ENCODE data around the gene CSRNP2.

CSRNP2 gene

DNA sequence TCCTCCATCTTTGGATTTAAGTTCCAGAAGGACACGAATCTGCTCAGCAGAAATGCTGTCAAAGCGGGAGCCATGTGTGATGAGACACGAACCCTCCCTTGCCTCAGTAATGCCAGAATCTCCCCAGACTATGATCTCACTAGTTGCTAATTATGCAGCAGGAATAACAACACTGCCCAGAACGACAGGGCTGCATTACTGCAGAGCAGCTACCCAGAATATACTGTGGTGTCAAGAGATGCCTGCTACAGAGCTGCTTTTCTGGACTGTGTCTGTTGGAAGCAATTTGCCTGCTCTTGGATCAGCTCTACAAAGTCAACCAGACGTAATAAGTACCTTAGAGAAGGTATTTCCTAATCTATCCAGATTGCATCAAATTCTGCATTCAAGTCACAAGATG lies 5.5 kb downstream of the CSRNP2 start:
- Histone ChIP-seq H3K4me3 (ENCODE audit: low read length) (no peak overlapping the region), H3K4me1 (ENCODE audit: control insufficient read depth, insufficient read depth, low read length) (peaks cover 34% of the 10 kb centered on the region), H3K4me2 (ENCODE audit: low read length) (no peak overlapping the region), H3K9ac (ENCODE audit: low read depth, low read length) (no peak overlapping the region), H3K9me3 (replicated peaks; ENCODE audit: low read length) (no peaks in the 10 kb centered on the region), H3K27me3 (ENCODE audit: control insufficient read depth, insufficient read depth, low read length) (no peaks in the 10 kb centered on the region), H3K36me3 (ENCODE audit: insufficient read depth, low read length) (peaks cover 15% of the 10 kb centered on the region)

DNA sequence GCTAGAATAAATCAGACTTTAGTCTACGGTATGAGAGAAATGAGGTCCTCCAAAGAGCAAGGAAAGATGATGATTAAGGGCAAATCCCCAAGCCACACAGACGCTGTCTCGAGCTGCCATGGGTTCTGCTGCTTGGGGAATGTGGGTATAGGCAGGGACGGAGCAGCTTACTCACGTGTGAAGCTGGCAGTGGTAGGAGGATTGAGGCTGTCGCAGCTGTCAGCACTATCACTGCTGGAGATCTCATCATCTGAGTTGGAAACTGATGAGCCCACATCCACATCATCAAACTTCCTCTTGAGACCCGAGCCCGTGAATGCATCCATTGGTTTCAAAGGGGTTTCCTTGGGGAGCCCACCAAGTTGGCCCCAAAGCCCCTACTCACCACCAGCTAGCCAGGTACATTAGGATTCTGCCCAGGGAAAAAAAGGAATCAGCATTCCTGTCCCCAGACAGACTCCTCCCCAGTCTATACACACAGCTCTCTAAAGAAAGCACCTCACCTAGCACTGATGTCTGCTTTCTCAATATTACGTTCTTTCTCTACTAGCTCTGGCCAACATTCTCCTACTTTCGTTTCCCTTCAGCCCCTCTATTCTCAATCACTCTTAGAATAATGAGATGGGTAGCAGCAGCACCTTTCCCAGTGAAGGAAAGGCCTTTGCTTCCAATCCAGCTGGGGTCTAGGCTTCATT lies 7.0 kb downstream of the CSRNP2 start:
- peak overlapping the region; percentile 22 for H3K4me2 ChIP-seq (ENCODE audit: low read length)
- peak overlapping the region; percentile 37 for H3K9ac ChIP-seq (ENCODE audit: low read depth, low read length)
- H3K36me3 ChIP-seq (ENCODE audit: insufficient read depth, low read length) = peaks cover 22% of the 10 kb centered on the region
- no peaks in the 10 kb centered on the region for H3K27me3 ChIP-seq (ENCODE audit: control insufficient read depth, insufficient read depth, low read length)
- no peaks in the 10 kb centered on the region for H3K9me3 ChIP-seq (replicated peaks; ENCODE audit: low read length)
- H3K4me3 ChIP-seq (ENCODE audit: low read length) = peak overlapping the region; percentile 26
- H3K4me1 ChIP-seq (ENCODE audit: control insufficient read depth, insufficient read depth, low read length) = peaks cover 32% of the 10 kb centered on the region

DNA sequence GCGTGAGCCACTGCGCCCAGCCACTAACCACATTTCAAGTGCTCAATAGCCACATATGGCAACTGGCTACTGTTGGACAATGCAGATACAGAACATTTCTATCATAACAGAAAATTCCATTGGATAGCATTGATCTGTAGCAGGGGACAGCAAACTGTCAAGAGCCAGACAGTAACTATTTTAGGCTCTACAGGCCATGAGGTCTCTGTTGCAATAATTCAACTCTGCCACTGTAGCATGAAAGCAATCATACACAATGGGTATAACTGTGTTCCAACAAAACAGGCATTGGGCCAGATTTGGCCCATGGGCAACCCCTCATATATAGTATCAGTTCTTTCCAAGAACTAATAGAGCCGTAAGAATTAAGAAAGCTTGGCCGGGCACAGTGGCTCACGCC lies 8.0 kb downstream of the CSRNP2 start:
- Histone ChIP-seq H3K4me1 (ENCODE audit: control insufficient read depth, insufficient read depth, low read length) (peaks cover 29% of the 10 kb centered on the region), H3K9ac (ENCODE audit: low read depth, low read length) (no peak overlapping the region)

DNA sequence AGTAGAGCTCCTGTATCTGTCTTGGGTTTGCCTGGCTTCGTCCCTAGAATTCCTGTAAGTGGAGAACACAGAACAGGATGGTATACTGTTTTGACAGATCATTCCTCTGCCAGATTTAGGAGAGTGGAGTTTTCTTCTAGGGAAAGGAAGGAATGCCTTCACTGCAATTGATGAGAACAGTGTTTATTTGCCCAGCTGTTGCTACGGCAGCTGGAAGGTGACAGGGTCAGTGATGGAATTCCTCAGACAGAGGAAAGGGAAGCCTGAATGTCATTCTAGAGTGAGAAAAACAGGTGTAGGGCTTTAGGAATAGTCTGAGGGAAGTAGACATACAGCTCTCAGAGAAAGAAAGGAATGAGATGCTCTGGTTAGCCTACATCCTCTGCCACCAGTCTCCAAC lies 11.7 kb downstream of the CSRNP2 start:
- peaks cover 58% of the 10 kb centered on the region for H3K36me3 ChIP-seq (ENCODE audit: insufficient read depth, low read length)

More for the DNA sequence above, 8.0 kb downstream of the CSRNP2 start:
- Histone ChIP-seq H3K9me3 (replicated peaks; ENCODE audit: low read length) (no peaks in the 10 kb centered on the region), H3K36me3 (ENCODE audit: insufficient read depth, low read length) (peaks cover 32% of the 10 kb centered on the region), H3K4me2 (ENCODE audit: low read length) (no peak overlapping the region), H3K4me3 (ENCODE audit: low read length) (no peak overlapping the region), H3K27me3 (ENCODE audit: control insufficient read depth, insufficient read depth, low read length) (no peaks in the 10 kb centered on the region)

DNA sequence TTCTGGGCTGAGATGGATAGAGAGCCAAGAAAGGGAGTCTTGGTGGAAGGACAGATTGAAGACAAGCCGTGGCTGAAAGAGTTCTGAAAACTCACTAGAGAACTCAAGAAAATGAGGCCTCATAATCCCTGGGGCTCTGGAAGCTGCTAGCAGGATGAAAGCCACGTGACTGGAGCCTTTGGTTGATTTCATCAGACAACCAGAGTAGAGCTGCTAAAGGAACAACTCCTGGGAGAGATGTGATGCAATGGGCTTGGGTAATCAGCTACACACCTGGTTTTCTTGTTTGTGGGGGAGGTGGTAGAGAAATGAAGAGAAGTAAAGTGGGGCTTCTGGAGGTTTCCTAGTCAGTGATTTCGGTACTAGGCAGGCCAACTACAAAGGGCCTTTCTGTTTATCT lies 13.4 kb downstream of the CSRNP2 start:
- no peak overlapping the region for H3K4me2 ChIP-seq (ENCODE audit: low read length)
- H3K4me3 ChIP-seq (ENCODE audit: low read length) = no peak overlapping the region
- H3K27me3 ChIP-seq (ENCODE audit: control insufficient read depth, insufficient read depth, low read length) = no peaks in the 10 kb centered on the region
- H3K9ac ChIP-seq (ENCODE audit: low read depth, low read length) = no peak overlapping the region
- peaks cover 69% of the 10 kb centered on the region for H3K36me3 ChIP-seq (ENCODE audit: insufficient read depth, low read length)
- H3K9me3 ChIP-seq (replicated peaks; ENCODE audit: low read length) = no peaks in the 10 kb centered on the region
- peaks cover 7% of the 10 kb centered on the region for H3K4me1 ChIP-seq (ENCODE audit: control insufficient read depth, insufficient read depth, low read length)

More for the DNA sequence above, 11.7 kb downstream of the CSRNP2 start:
- Histone ChIP-seq H3K4me3 (ENCODE audit: low read length) (no peak overlapping the region), H3K9me3 (replicated peaks; ENCODE audit: low read length) (no peaks in the 10 kb centered on the region), H3K9ac (ENCODE audit: low read depth, low read length) (no peak overlapping the region), H3K4me2 (ENCODE audit: low read length) (no peak overlapping the region), H3K4me1 (ENCODE audit: control insufficient read depth, insufficient read depth, low read length) (peaks cover 19% of the 10 kb centered on the region), H3K27me3 (ENCODE audit: control insufficient read depth, insufficient read depth, low read length) (no peaks in the 10 kb centered on the region)

DNA sequence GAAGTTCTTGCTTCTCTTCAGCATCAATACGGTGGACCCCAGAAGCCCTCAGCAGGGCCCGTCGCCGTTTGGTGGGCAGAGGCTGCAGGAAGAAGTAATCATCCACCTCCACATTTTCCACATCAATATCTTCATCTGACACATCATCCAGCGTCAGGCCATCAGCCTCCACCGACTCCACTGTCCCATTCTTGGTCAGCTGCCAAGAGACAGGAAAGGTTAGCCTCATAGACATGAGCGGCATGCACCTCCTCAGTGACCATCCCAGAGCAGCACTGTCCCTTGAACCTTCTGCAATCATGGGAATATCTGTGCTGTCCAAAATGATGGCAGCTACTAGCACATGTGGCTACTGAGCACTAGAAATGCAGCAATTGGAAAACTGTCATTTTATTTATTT lies 15.6 kb downstream of the CSRNP2 start:
- Histone ChIP-seq H3K4me3 (ENCODE audit: low read length) (no peak overlapping the region), H3K4me2 (ENCODE audit: low read length) (no peak overlapping the region), H3K36me3 (ENCODE audit: insufficient read depth, low read length) (peaks cover 80% of the 10 kb centered on the region), H3K27me3 (ENCODE audit: control insufficient read depth, insufficient read depth, low read length) (no peaks in the 10 kb centered on the region), H3K4me1 (ENCODE audit: control insufficient read depth, insufficient read depth, low read length) (peaks cover 7% of the 10 kb centered on the region), H3K9me3 (replicated peaks; ENCODE audit: low read length) (no peaks in the 10 kb centered on the region), H3K9ac (ENCODE audit: low read depth, low read length) (no peak overlapping the region)

DNA sequence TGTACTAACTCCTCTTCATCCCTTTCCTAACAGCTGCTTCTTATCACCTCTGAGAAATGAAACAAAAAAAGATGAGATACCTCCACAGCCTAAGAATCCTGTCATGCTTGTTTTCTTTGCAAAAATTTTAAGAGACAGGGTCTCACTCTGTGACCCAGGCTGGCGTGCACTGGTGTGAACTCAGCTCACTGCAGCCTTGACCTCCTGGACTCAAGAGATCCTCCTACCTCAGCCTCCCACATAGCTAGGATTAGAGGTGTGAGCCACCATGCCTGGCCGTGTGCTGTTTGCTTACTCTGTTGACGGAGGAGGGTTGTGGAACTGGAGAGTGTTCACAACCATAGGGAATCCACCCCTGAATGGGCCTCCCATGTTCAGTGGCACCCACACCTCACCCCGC lies 16.2 kb downstream of the CSRNP2 start:
- no peak overlapping the region for H3K9ac ChIP-seq (ENCODE audit: low read depth, low read length)
- no peaks in the 10 kb centered on the region for H3K9me3 ChIP-seq (replicated peaks; ENCODE audit: low read length)
- peaks cover 7% of the 10 kb centered on the region for H3K4me1 ChIP-seq (ENCODE audit: control insufficient read depth, insufficient read depth, low read length)
- H3K27me3 ChIP-seq (ENCODE audit: control insufficient read depth, insufficient read depth, low read length) = no peaks in the 10 kb centered on the region
- H3K4me3 ChIP-seq (ENCODE audit: low read length) = no peak overlapping the region
- no peak overlapping the region for H3K4me2 ChIP-seq (ENCODE audit: low read length)
- H3K36me3 ChIP-seq (ENCODE audit: insufficient read depth, low read length) = peaks cover 81% of the 10 kb centered on the region

DNA sequence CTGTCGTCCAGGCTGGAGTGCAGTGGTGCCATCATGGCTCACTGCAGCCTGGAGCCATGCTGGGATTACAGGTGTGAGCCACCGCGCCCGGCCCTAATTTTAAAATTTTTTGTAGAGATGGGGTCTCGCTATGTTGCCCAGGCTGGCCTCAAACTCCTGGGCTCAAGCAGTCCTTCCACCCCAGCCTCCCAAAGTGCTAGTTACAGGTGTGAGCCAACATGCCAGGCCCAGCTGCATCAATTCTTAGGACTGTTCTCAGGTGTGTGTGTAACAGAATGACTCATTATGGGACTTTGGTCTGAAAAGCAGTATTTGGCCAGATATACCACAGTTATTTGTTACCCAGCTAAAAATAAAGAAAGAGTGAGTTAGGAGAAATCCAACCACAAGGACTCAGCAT lies 17.9 kb downstream of the CSRNP2 start:
- Histone ChIP-seq H3K9ac (ENCODE audit: low read depth, low read length) (no peak overlapping the region), H3K9me3 (replicated peaks; ENCODE audit: low read length) (no peaks in the 10 kb centered on the region), H3K27me3 (ENCODE audit: control insufficient read depth, insufficient read depth, low read length) (no peaks in the 10 kb centered on the region), H3K4me2 (ENCODE audit: low read length) (no peak overlapping the region), H3K36me3 (ENCODE audit: insufficient read depth, low read length) (peaks cover 85% of the 10 kb centered on the region), H3K4me1 (ENCODE audit: control insufficient read depth, insufficient read depth, low read length) (no peaks in the 10 kb centered on the region), H3K4me3 (ENCODE audit: low read length) (no peak overlapping the region)

DNA sequence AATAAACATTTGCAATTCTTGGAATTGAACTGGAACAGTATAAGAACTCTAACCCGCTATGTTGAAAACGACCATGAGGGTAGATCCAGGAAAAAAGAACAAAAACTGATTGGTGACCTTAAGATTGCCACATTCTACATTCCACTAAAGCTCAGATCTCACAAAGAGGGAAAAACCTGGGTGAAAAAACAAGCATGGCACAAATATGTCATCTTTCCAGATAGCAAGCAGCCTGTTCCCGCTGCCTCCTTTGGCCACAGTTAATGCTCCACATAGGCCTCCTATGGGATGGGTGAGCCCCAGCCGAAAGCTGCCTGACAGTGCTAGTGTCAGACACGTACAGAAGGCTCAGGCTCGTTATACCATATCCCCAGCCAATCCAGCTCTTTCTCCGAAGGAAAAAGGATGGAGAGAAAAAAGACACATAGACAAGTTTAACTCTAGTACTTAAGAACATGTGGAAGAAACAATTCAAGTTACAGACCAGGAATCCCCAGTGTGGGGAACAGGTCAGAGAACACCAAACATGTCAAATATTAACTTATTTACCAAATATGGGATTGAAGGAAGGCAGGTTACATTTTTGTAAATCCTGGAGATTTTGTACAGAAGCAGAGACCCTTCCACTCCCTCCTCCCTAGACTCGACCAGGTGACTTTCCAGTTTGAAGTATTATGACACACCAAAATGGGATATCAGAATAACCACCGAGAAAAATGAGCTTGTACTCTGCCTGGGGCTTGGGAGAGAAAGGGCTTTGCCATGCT lies 20.6 kb downstream of the CSRNP2 start:
- H3K4me2 ChIP-seq (ENCODE audit: low read length) = no peak overlapping the region
- peaks cover 87% of the 10 kb centered on the region for H3K36me3 ChIP-seq (ENCODE audit: insufficient read depth, low read length)
- no peak overlapping the region for H3K9ac ChIP-seq (ENCODE audit: low read depth, low read length)
- no peaks in the 10 kb centered on the region for H3K4me1 ChIP-seq (ENCODE audit: control insufficient read depth, insufficient read depth, low read length)
- no peak overlapping the region for H3K4me3 ChIP-seq (ENCODE audit: low read length)
- H3K27me3 ChIP-seq (ENCODE audit: control insufficient read depth, insufficient read depth, low read length) = no peaks in the 10 kb centered on the region
- H3K9me3 ChIP-seq (replicated peaks; ENCODE audit: low read length) = no peaks in the 10 kb centered on the region

DNA sequence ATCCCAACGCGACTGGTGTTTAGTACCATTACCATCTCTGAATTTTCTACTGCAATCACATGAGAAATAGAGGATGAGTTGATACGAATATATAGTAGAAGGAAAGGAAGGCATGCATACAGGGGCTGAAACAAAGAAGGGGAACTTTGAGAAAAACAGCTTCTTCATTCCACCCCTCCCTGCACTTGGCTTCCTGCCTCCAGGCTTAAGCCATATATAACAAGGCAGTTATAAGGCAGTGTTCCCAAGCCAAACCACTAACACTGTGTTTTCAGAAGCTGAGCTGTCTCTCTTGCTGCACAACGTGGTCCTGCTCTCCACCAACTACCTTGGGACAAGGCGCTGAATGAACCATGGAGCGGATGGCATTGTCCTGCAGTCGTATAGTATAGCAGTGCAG lies 24.3 kb downstream of the CSRNP2 start:
- Histone ChIP-seq H3K9me3 (replicated peaks; ENCODE audit: low read length) (no peaks in the 10 kb centered on the region), H3K4me2 (ENCODE audit: low read length) (no peak overlapping the region), H3K9ac (ENCODE audit: low read depth, low read length) (no peak overlapping the region), H3K27me3 (ENCODE audit: control insufficient read depth, insufficient read depth, low read length) (no peaks in the 10 kb centered on the region), H3K36me3 (ENCODE audit: insufficient read depth, low read length) (peaks cover 67% of the 10 kb centered on the region), H3K4me3 (ENCODE audit: low read length) (no peak overlapping the region), H3K4me1 (ENCODE audit: control insufficient read depth, insufficient read depth, low read length) (no peaks in the 10 kb centered on the region)

DNA sequence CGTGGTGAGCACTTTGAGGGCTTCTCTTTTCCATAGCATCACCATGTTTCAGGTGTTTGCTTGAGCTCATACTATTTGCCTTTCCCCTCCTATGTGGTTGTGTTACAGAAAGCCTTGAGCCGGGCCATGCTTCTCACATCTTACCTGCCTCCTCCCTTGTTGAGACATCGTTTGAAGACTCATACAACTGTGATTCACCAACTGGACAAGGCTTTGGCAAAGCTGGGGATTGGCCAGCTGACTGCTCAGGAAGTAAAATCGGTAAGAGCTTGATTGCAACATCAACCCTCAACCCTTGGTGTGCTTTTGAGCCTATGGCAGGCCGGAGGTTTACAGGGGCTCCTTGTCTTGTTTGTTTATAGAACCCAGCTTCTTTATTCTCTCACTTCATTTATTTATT lies 27.2 kb downstream of the CSRNP2 start:
- no peaks in the 10 kb centered on the region for H3K9me3 ChIP-seq (replicated peaks; ENCODE audit: low read length)
- no peaks in the 10 kb centered on the region for H3K4me1 ChIP-seq (ENCODE audit: control insufficient read depth, insufficient read depth, low read length)
- H3K4me2 ChIP-seq (ENCODE audit: low read length) = no peak overlapping the region
- H3K36me3 ChIP-seq (ENCODE audit: insufficient read depth, low read length) = peaks cover 49% of the 10 kb centered on the region
- H3K27me3 ChIP-seq (ENCODE audit: control insufficient read depth, insufficient read depth, low read length) = no peaks in the 10 kb centered on the region
- H3K4me3 ChIP-seq (ENCODE audit: low read length) = no peak overlapping the region
- no peak overlapping the region for H3K9ac ChIP-seq (ENCODE audit: low read depth, low read length)

DNA sequence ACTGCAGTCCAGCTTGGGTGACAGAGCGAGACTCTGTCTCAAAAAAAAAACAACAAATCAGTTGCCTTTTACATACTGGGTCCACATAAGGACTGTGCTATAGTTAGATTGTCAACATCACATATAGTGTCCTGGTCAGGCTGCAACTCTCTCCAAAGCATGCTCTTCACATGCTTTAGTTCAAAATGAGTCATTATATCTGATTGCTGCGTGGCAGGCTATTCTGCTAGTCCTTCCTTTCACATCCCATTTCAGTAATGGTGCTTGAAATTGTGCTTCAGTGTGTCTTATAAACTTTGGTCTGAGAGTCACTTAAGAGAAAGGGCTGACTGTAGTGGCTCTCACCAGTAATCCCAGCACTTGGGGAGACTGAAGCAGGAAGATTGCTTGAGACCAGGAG lies 28.3 kb downstream of the CSRNP2 start:
- Histone ChIP-seq H3K9me3 (replicated peaks; ENCODE audit: low read length) (no peaks in the 10 kb centered on the region), H3K27me3 (ENCODE audit: control insufficient read depth, insufficient read depth, low read length) (no peaks in the 10 kb centered on the region), H3K36me3 (ENCODE audit: insufficient read depth, low read length) (peaks cover 41% of the 10 kb centered on the region), H3K4me3 (ENCODE audit: low read length) (no peak overlapping the region), H3K4me2 (ENCODE audit: low read length) (no peak overlapping the region), H3K9ac (ENCODE audit: low read depth, low read length) (no peak overlapping the region), H3K4me1 (ENCODE audit: control insufficient read depth, insufficient read depth, low read length) (no peaks in the 10 kb centered on the region)

Measured in skeletal muscle satellite cell (primary cell).